ENCODE data around the gene TNKS1BP1. TPM values are rescaled to one million over a fixed set of nuclear protein-coding genes. Genes with fewer than 3 reads are reported as not detected.

TNKS1BP1 gene
- total and polyA plus RNA-seq, 2 of the 8 experiments (the other 6 are each of a cell fraction or from before 2014, with no cell fraction given), result 50.0 to 122 TPM

GRCh38 chr11:57335343-57336110, 10.8 kb upstream of the TNKS1BP1 start, which contains the start of gene SSRP1 (continued):
- no peak for TF ChIP-seq KDM1A (IDR thresholded peaks at IDR 0.05; ENCODE audit: borderline replicate concordance, low read length)
- TF ChIP-seq JUND (IDR thresholded peaks at IDR 0.05; ENCODE audit: low read length), result peak; percentile 65
